GM12878 (cell line): ENCODE data around the gene KCND2.

Experiments
- CTCF ChIP-seq, 3 experiments: IDR thresholded peaks in 2 of 3; conservative IDR thresholded peaks in 1 of 3; 2 replicates each; pipeline ENCODE4 v1.5.1; 2011; ENCODE audit warnings: low read depth in 3 of 3, low read length in 3 of 3, mild to moderate bottlenecking in 3 of 3, control low read depth in 2 of 3, moderate library complexity in 2 of 3, inconsistent platforms in 1 of 3, mixed read lengths in 1 of 3; ENCODE audit not compliant: control insufficient read depth in 2 of 3, insufficient read depth in 1 of 3; ENCODE audit errors: extremely low read depth in 1 of 3
- GABPA ChIP-seq: IDR thresholded peaks from 2 replicates; pipeline ENCODE4 v1.6.1; 2014; ENCODE audit warnings: antibody characterized with exemption, low read depth, mild to moderate bottlenecking, inconsistent platforms

GRCh38 chr7:120675076-120675475 is 402.1 kb downstream of the KCND2 start:
- TF ChIP-seq CTCF (IDR thresholded peaks at IDR 0.05 in 2 of 3, conservative IDR thresholded peaks at IDR 0.05 in 1 of 3; ENCODE audit: control insufficient read depth in 2 of 3, extremely low read depth in 1 of 3, insufficient read depth in 1 of 3, low read depth in 3 of 3, low read length in 3 of 3) (no peak), GABPA (no peak)
